ENCODE data around the gene N4BP2.

The N4BP2 gene

GRCh38 chr4:40165916-40166315, 109.3 kb downstream of the N4BP2 start:
- Histone ChIP-seq H2AK5ac (ENCODE audit: low read length, severe bottlenecking) (no peak overlapping the region), H3K4ac (ENCODE audit: low read depth in 1 of 2, low read length in 2 of 2) (no peak overlapping the region), H3K14ac (ENCODE audit: low read length in 2 of 2) (no peak overlapping the region), H2BK12ac (ENCODE audit: low read length in 2 of 2) (no peak overlapping the region), H3K27ac (ENCODE audit: low read length, poor library complexity, severe bottlenecking) (no peak overlapping the region), H3K4me1 (ENCODE audit: control insufficient read depth, insufficient read depth, low read depth, low read length) (peaks cover 4% of the 10 kb centered on the region), H3K23ac (ENCODE audit: low read length in 2 of 2) (no peak overlapping the region), H4K91ac (ENCODE audit: low read length) (no peak overlapping the region), H3K36me3 (ENCODE audit: control insufficient read depth in 1 of 2, insufficient read depth in 2 of 2, low read depth in 1 of 2, low read length in 2 of 2) (no peaks in the 10 kb centered on the region), H3K9ac (ENCODE audit: low read length) (no peak overlapping the region), H2AFZ (ENCODE audit: low read depth, low read length) (no peak overlapping the region), H2BK15ac (ENCODE audit: low read depth, poor library complexity, severe bottlenecking) (no peak overlapping the region), H3K4me2 (ENCODE audit: low read length, poor library complexity, severe bottlenecking) (no peak overlapping the region), H2BK120ac (ENCODE audit: low read depth, low read length) (no peak overlapping the region), H3K79me1 (replicated peaks; ENCODE audit: low read length, poor library complexity, severe bottlenecking) (peaks cover 1% of the 10 kb centered on the region), H3K9me3 (ENCODE audit: control insufficient read depth, low read length) (peaks cover 16% of the 10 kb centered on the region), H4K8ac (ENCODE audit: low read length) (no peak overlapping the region), H2BK5ac (ENCODE audit: low read depth, low read length, poor library complexity, severe bottlenecking) (no peak overlapping the region), H3K27me3 (ENCODE audit: control insufficient read depth in 1 of 2, insufficient read depth in 1 of 2, low read length in 2 of 2) (no peaks in the 10 kb centered on the region), H3K4me3 (ENCODE audit: insufficient read depth in 1 of 2, low read depth in 1 of 2, low read length in 2 of 2) (no peak overlapping the region), H3K18ac (ENCODE audit: low read depth in 1 of 2, low read length in 2 of 2) (no peak overlapping the region)
- WGBS, result no CpG with 5 or more reads among the region's 1 CpG
- DNase-seq, result no peak

- Histone ChIP-seq H2BK12ac (ENCODE audit: low read length in 2 of 2) (no peak overlapping the region), H2AK5ac (ENCODE audit: low read length, severe bottlenecking) (no peak overlapping the region), H3K9ac (ENCODE audit: low read length) (no peak overlapping the region), H2BK5ac (ENCODE audit: low read depth, low read length, poor library complexity, severe bottlenecking) (no peak overlapping the region), H3K4me2 (ENCODE audit: low read length, poor library complexity, severe bottlenecking) (no peak overlapping the region), H3K23ac (ENCODE audit: low read length in 2 of 2) (no peak overlapping the region), H3K36me3 (ENCODE audit: control insufficient read depth in 1 of 2, insufficient read depth in 2 of 2, low read depth in 1 of 2, low read length in 2 of 2) (no peaks in the 10 kb centered on the region), H4K8ac (ENCODE audit: low read length) (no peak overlapping the region), H2BK120ac (ENCODE audit: low read depth, low read length) (no peak overlapping the region), H4K91ac (ENCODE audit: low read length) (no peak overlapping the region), H3K4me1 (ENCODE audit: control insufficient read depth, insufficient read depth, low read depth, low read length) (peaks cover 10% of the 10 kb centered on the region), H3K4me3 (ENCODE audit: insufficient read depth in 1 of 2, low read depth in 1 of 2, low read length in 2 of 2) (no peak overlapping the region), H2AFZ (ENCODE audit: low read depth, low read length) (no peak overlapping the region), H3K14ac (ENCODE audit: low read length in 2 of 2) (no peak overlapping the region), H3K27me3 (ENCODE audit: control insufficient read depth in 1 of 2, insufficient read depth in 1 of 2, low read length in 2 of 2) (no peaks in the 10 kb centered on the region), H3K4ac (ENCODE audit: low read depth in 1 of 2, low read length in 2 of 2) (no peak overlapping the region), H2BK15ac (ENCODE audit: low read depth, poor library complexity, severe bottlenecking) (no peak overlapping the region), H3K79me1 (replicated peaks; ENCODE audit: low read length, poor library complexity, severe bottlenecking) (peaks cover 1% of the 10 kb centered on the region), H3K27ac (ENCODE audit: low read length, poor library complexity, severe bottlenecking) (no peak overlapping the region), H3K9me3 (ENCODE audit: control insufficient read depth, low read length) (peaks cover 16% of the 10 kb centered on the region), H3K18ac (ENCODE audit: low read depth in 1 of 2, low read length in 2 of 2) (no peak overlapping the region)
- no peak for DNase-seq
Observed at GRCh38 chr4:40168070-40168469, 111.4 kb downstream of the N4BP2 start.

- no peak overlapping the region for H3K23ac ChIP-seq (ENCODE audit: low read length in 2 of 2)
- H3K4ac ChIP-seq (ENCODE audit: low read depth in 1 of 2, low read length in 2 of 2), result no peak overlapping the region
- DNase-seq, result no peak
- peak overlapping the region; percentile 53 for H3K27ac ChIP-seq (ENCODE audit: low read length, poor library complexity, severe bottlenecking)
- peak overlapping the region; percentile 47 for H3K4me2 ChIP-seq (ENCODE audit: low read length, poor library complexity, severe bottlenecking)
- peak overlapping the region; percentile 91 for H2AK5ac ChIP-seq (ENCODE audit: low read length, severe bottlenecking)
- no peaks in the 10 kb centered on the region for H3K36me3 ChIP-seq (ENCODE audit: control insufficient read depth in 1 of 2, insufficient read depth in 2 of 2, low read depth in 1 of 2, low read length in 2 of 2)
- H3K9me3 ChIP-seq (ENCODE audit: control insufficient read depth, low read length), result peaks cover 16% of the 10 kb centered on the region
- H4K8ac ChIP-seq (ENCODE audit: low read length), result no peak overlapping the region
- H3K79me1 ChIP-seq (replicated peaks; ENCODE audit: low read length, poor library complexity, severe bottlenecking), result peaks cover 1% of the 10 kb centered on the region
- H3K9ac ChIP-seq (ENCODE audit: low read length), result no peak overlapping the region
- no peak overlapping the region for H3K18ac ChIP-seq (ENCODE audit: low read depth in 1 of 2, low read length in 2 of 2)
- H2BK120ac ChIP-seq (ENCODE audit: low read depth, low read length), result no peak overlapping the region
- peaks cover 10% of the 10 kb centered on the region for H3K4me1 ChIP-seq (ENCODE audit: control insufficient read depth, insufficient read depth, low read depth, low read length)
- H4K91ac ChIP-seq (ENCODE audit: low read length), result no peak overlapping the region
- H3K4me3 ChIP-seq (ENCODE audit: insufficient read depth in 1 of 2, low read depth in 1 of 2, low read length in 2 of 2), result no peak overlapping the region
- H3K27me3 ChIP-seq (ENCODE audit: control insufficient read depth in 1 of 2, insufficient read depth in 1 of 2, low read length in 2 of 2), result no peaks in the 10 kb centered on the region
- no peak overlapping the region for H3K14ac ChIP-seq (ENCODE audit: low read length in 2 of 2)
- no peak overlapping the region for H2BK5ac ChIP-seq (ENCODE audit: low read depth, low read length, poor library complexity, severe bottlenecking)
- no peak overlapping the region for H2AFZ ChIP-seq (ENCODE audit: low read depth, low read length)
- no peak overlapping the region for H2BK15ac ChIP-seq (ENCODE audit: low read depth, poor library complexity, severe bottlenecking)
- H2BK12ac ChIP-seq (ENCODE audit: low read length in 2 of 2), result no peak overlapping the region
Observed at GRCh38 chr4:40170588-40170987, 113.9 kb downstream of the N4BP2 start.

GRCh38 chr4:40173470-40173875, 116.8 kb downstream of the N4BP2 start:
- WGBS, result 79% methylated on average over 4 of the region's 4 CpGs

More at GRCh38 chr4:40173470-40173875, 116.8 kb downstream of the N4BP2 start:
- no peak overlapping the region for H3K4me3 ChIP-seq (ENCODE audit: insufficient read depth in 1 of 2, low read depth in 1 of 2, low read length in 2 of 2)
- H2BK12ac ChIP-seq (ENCODE audit: low read length in 2 of 2), result no peak overlapping the region
- no peak overlapping the region for H4K8ac ChIP-seq (ENCODE audit: low read length)
- no peak overlapping the region for H3K18ac ChIP-seq (ENCODE audit: low read depth in 1 of 2, low read length in 2 of 2)
- H3K4ac ChIP-seq (ENCODE audit: low read depth in 1 of 2, low read length in 2 of 2), result no peak overlapping the region
- H3K27me3 ChIP-seq (ENCODE audit: control insufficient read depth in 1 of 2, insufficient read depth in 1 of 2, low read length in 2 of 2), result no peaks in the 10 kb centered on the region
- H3K23ac ChIP-seq (ENCODE audit: low read length in 2 of 2), result no peak overlapping the region
- no peak overlapping the region for H3K27ac ChIP-seq (ENCODE audit: low read length, poor library complexity, severe bottlenecking)
- DNase-seq, result no peak
- H2AK5ac ChIP-seq (ENCODE audit: low read length, severe bottlenecking), result no peak overlapping the region
- no peaks in the 10 kb centered on the region for H3K9me3 ChIP-seq (ENCODE audit: control insufficient read depth, low read length)
- no peak overlapping the region for H2BK5ac ChIP-seq (ENCODE audit: low read depth, low read length, poor library complexity, severe bottlenecking)
- peaks cover 10% of the 10 kb centered on the region for H3K4me1 ChIP-seq (ENCODE audit: control insufficient read depth, insufficient read depth, low read depth, low read length)
- no peak overlapping the region for H3K9ac ChIP-seq (ENCODE audit: low read length)
- no peak overlapping the region for H4K91ac ChIP-seq (ENCODE audit: low read length)
- H3K36me3 ChIP-seq (ENCODE audit: control insufficient read depth in 1 of 2, insufficient read depth in 2 of 2, low read depth in 1 of 2, low read length in 2 of 2), result no peaks in the 10 kb centered on the region
- H2BK120ac ChIP-seq (ENCODE audit: low read depth, low read length), result no peak overlapping the region
- no peak overlapping the region for H2BK15ac ChIP-seq (ENCODE audit: low read depth, poor library complexity, severe bottlenecking)
- H2AFZ ChIP-seq (ENCODE audit: low read depth, low read length), result no peak overlapping the region
- H3K4me2 ChIP-seq (ENCODE audit: low read length, poor library complexity, severe bottlenecking), result no peak overlapping the region
- no peak overlapping the region for H3K14ac ChIP-seq (ENCODE audit: low read length in 2 of 2)
- H3K79me1 ChIP-seq (replicated peaks; ENCODE audit: low read length, poor library complexity, severe bottlenecking), result peaks cover 1% of the 10 kb centered on the region

Data from mesenchymal stem cell (in vitro differentiated cells and primary cell).